ENCODE results near the gene SYNJ2. TPM values are rescaled to one million over a fixed set of nuclear protein-coding genes. Genes with fewer than 3 reads are reported as not detected.
A peak's percentile ranks its signal among the peaks of the same experiment; 100 is the strongest.

The SYNJ2 gene
- total and polyA plus RNA-seq, 2 donors (not counting 3 experiments of a cell fraction or from before 2014, with no cell fraction given) = 35.1 to 78.2 TPM

GRCh38 chr6:158056355-158056754 lies 74.7 kb downstream of the SYNJ2 start:
- Histone ChIP-seq H3K9me3 (replicated peaks; ENCODE audit: control insufficient read depth, insufficient read depth, low read length) (no peaks in the 10 kb centered on the region), H3K4me2 (ENCODE audit: insufficient read depth, low read length) (no peak overlapping the region), H2AFZ (ENCODE audit: low read depth, low read length) (no peak overlapping the region), H3K27ac (ENCODE audit: insufficient read depth, low read depth, low read length) (peak overlapping the region; percentile 88), H3K9ac (replicated peaks; ENCODE audit: extremely low read depth, insufficient read depth, low read length) (no peak overlapping the region), H3K4me1 (ENCODE audit: control insufficient read depth, extremely low read depth, insufficient read depth, low read length) (peaks cover 52% of the 10 kb centered on the region), H4K20me1 (replicated peaks; ENCODE audit: control insufficient read depth, extremely low read depth, insufficient read depth, low read length) (no peaks in the 10 kb centered on the region), H3K9me1 (replicated peaks; ENCODE audit: control insufficient read depth, extremely low read depth, insufficient read depth, low read length) (no peaks in the 10 kb centered on the region), H3K27me3 (ENCODE audit: control insufficient read depth in 2 of 2, insufficient read depth in 2 of 2, low read length in 2 of 2) (no peaks in the 10 kb centered on the region), H3K36me3 (ENCODE audit: control insufficient read depth in 2 of 2, extremely low read depth in 1 of 2, insufficient read depth in 2 of 2, low read length in 2 of 2) (peaks cover 2 to 13% of the 10 kb centered on the region in 2 experiments), H3K79me2 (ENCODE audit: control insufficient read depth, insufficient read depth, low read length) (peaks cover 11% of the 10 kb centered on the region), H3K4me3 (replicated peaks in 1 of 3; ENCODE audit: insufficient read depth in 1 of 3, low read depth in 1 of 3, low read length in 3 of 3) (no peak overlapping the region)
- DNase-seq (ENCODE audit: low read depth, low spot score) = no peak
- POLR2A ChIA-PET = interaction anchor here (2.6 kb wide), 1 partner anchor 15 kb away, joined by 7 read pairs; no protein-coding TSS in a partner anchor
- TF ChIP-seq POLR2AphosphoS5 (IDR thresholded peaks at IDR 0.05; ENCODE audit: insufficient read depth, low read depth, low read length) = no peak
- no peak for TF ChIP-seq POLR2A (IDR thresholded peaks at IDR 0.05; ENCODE audit: low read depth, low read length)
- no peak for TF ChIP-seq EZH2 (IDR thresholded peaks at IDR 0.05; ENCODE audit: borderline replicate concordance, low read depth, low read length, severe bottlenecking)
- TF ChIP-seq MYC (IDR thresholded peaks at IDR 0.05; ENCODE audit: low read depth, low read length) = no peak
- no peak for TF ChIP-seq JUN (IDR thresholded peaks at IDR 0.05; ENCODE audit: borderline replicate concordance, insufficient read depth, insufficient read length, low read depth)
- TF ChIP-seq CTCF (IDR thresholded peaks at IDR 0.05; ENCODE audit: extremely low read depth in 1 of 2, insufficient read depth in 1 of 2, low read depth in 1 of 2, low read length in 2 of 2) = no peak
- no peak for TF ChIP-seq MAX (IDR thresholded peaks at IDR 0.05; ENCODE audit: insufficient read depth, insufficient read length)
- TF ChIP-seq FOS (IDR thresholded peaks at IDR 0.05; ENCODE audit: borderline replicate concordance, insufficient read depth, low read length) = no peak
- no peak for TF ChIP-seq GATA2 (IDR thresholded peaks at IDR 0.05; ENCODE audit: insufficient read depth, insufficient read length, low read depth, low read length)
- CTCF ChIA-PET = interaction anchor here (0.9 to 9.3 kb wide), 7 partner anchors 7 to 74 kb away, joined by 3 to 83 read pairs (median 7); no protein-coding TSS in a partner anchor
- BruUV-seq (replicated peaks) = no TSS peak
- intact Hi-C loops (cut with micrococcal nuclease) = loop anchor here (2.0 kb wide), 1 partner anchor 14 kb away; no protein-coding TSS in a partner anchor
- dilution Hi-C loops (cut with MboI; ENCODE audit: extremely low pct_ligation_motif_present, low sequenced_read_pairs) = no loop called here
- FAIRE-seq = no peak
